ENCODE data around the gene GHRL.
A peak's percentile ranks its signal among the peaks of the same experiment; 100 is the strongest.
"Not testable (repeated sequence)": the region's sequence is repeated elsewhere in the genome, so short reads cannot be mapped to it uniquely, and the experiment has no call there.

GHRL gene

GRCh38 chr3:10300087-10300486 is 7.3 kb upstream of the GHRL start:
- DNase-seq (ENCODE audit: insufficient read length, low spot score) (no peak), FAIRE-seq (no peak)

GRCh38 chr3:10299679-10300078 is 6.9 kb upstream of the GHRL start:
- FAIRE-seq, result peak; percentile 35
- DNase-seq (ENCODE audit: insufficient read length, low spot score), result peak; percentile 39

GRCh38 chr3:10299175-10299574 is 6.4 kb upstream of the GHRL start:
- FAIRE-seq, result no peak
- no peak for DNase-seq (ENCODE audit: insufficient read length, low spot score)

- DNase-seq (ENCODE audit: insufficient read length, low spot score); FAIRE-seq: not testable (repeated sequence)
These were observed 5.3 kb upstream of the GHRL start for GRCh38 chr3:10298064-10298463.

GRCh38 chr3:10294030-10294586 is 1.4 kb upstream of the GHRL start:
- FAIRE-seq (no peak), DNase-seq (ENCODE audit: insufficient read length, low spot score) (no peak)

GRCh38 chr3:10291641-10292040 is 1.1 kb downstream of the GHRL start:
- no peak for DNase-seq (ENCODE audit: insufficient read length, low spot score)
- no peak for FAIRE-seq

GRCh38 chr3:10290481-10291176 is 2.1 kb downstream of the GHRL start:
- FAIRE-seq, result no peak

GRCh38 chr3:10289787-10290355 is 2.9 kb downstream of the GHRL start:
- FAIRE-seq (no peak), DNase-seq (ENCODE audit: insufficient read length, low spot score) (no peak)

More at GRCh38 chr3:10290481-10291176, 2.1 kb downstream of the GHRL start:
- no peak for DNase-seq (ENCODE audit: insufficient read length, low spot score)

GRCh38 chr3:10289077-10289476 is 3.7 kb downstream of the GHRL start:
- DNase-seq (ENCODE audit: insufficient read length, low spot score) (no peak), FAIRE-seq (no peak)

- DNase-seq (ENCODE audit: insufficient read length, low spot score), result no peak
These were observed 4.2 kb downstream of the GHRL start for GRCh38 chr3:10288575-10288960.

GRCh38 chr3:10287936-10288574 is 4.7 kb downstream of the GHRL start:
- no peak for DNase-seq (ENCODE audit: insufficient read length, low spot score)
- no peak for FAIRE-seq

More at GRCh38 chr3:10288575-10288960, 4.2 kb downstream of the GHRL start:
- no peak for FAIRE-seq

GRCh38 chr3:10286596-10287295 is 6.0 kb downstream of the GHRL start:
- no peak for DNase-seq (ENCODE audit: insufficient read length, low spot score)
- FAIRE-seq, result no peak

GRCh38 chr3:10286133-10286524 is 6.6 kb downstream of the GHRL start:
- DNase-seq (ENCODE audit: insufficient read length, low spot score) (no peak), FAIRE-seq (no peak)

GRCh38 chr3:10285272-10286132 is 7.2 kb downstream of the GHRL start:
- FAIRE-seq (no peak), DNase-seq (ENCODE audit: insufficient read length, low spot score) (no peak)

- DNase-seq (ENCODE audit: insufficient read length, low spot score), result no peak
- no peak for FAIRE-seq
These were observed 8.3 kb downstream of the GHRL start for GRCh38 chr3:10284496-10284895.

GRCh38 chr3:10283638-10284037 is 9.1 kb downstream of the GHRL start:
- no peak for DNase-seq (ENCODE audit: insufficient read length, low spot score)
- FAIRE-seq, result no peak

GRCh38 chr3:10281951-10282350 is 10.8 kb downstream of the GHRL start:
- DNase-seq (ENCODE audit: insufficient read length, low spot score) (no peak), FAIRE-seq (no peak)

- DNase-seq (ENCODE audit: insufficient read length, low spot score) (no peak), FAIRE-seq (no peak)
These were observed 12.2 kb downstream of the GHRL start for GRCh38 chr3:10280571-10280970.

GRCh38 chr3:10280177-10280529 is 12.6 kb downstream of the GHRL start:
- DNase-seq (ENCODE audit: insufficient read length, low spot score) (no peak), FAIRE-seq (no peak)

Measured in GM19239 (cell line).